Tongue (tissue), 2 donors: ENCODE data around the gene SMIM12. TPM values are rescaled to one million over a fixed set of nuclear protein-coding genes. Genes with fewer than 3 reads are reported as not detected.

Experiments used
- DNase-seq: peaks from one replicate; pipeline ENCODE4 v3.0.0-alpha.2; 2015
- total RNA-seq: library from RNA; depleted of rRNA; stranded (reverse); fragments of >200 nt; gene quantifications from one replicate; pipeline ENCODE4 v1.2.3, GENCODE V29; 2014

SMIM12 gene
- 16.9 TPM for total RNA-seq

GRCh38 chr1:34859446-34860200 is at the start of gene SMIM12:
Gene SMIM12 (minus strand): TSS chr1:34859749. CDS start chr1:34855977, 3,772 bp downstream.
- DNase-seq, result peak; percentile 96

GRCh38 chr1:34908369-34908768 is 48.8 kb upstream of the SMIM12 start:
- no peak for DNase-seq

- DNase-seq, result no peak
Observed at GRCh38 chr1:34907487-34908090, 48.0 kb upstream of the SMIM12 start.

- no peak for DNase-seq
Observed at GRCh38 chr1:34906756-34907155, 47.2 kb upstream of the SMIM12 start.

- no peak for DNase-seq
Observed at GRCh38 chr1:34906222-34906621, 46.7 kb upstream of the SMIM12 start.

- no peak for DNase-seq
Observed at GRCh38 chr1:34905098-34905459, 45.5 kb upstream of the SMIM12 start.

- DNase-seq, result no peak
Observed at GRCh38 chr1:34904236-34905097, 44.9 kb upstream of the SMIM12 start.

GRCh38 chr1:34901919-34902318 is 42.4 kb upstream of the SMIM12 start:
- no peak for DNase-seq

- no peak for DNase-seq
Observed at GRCh38 chr1:34900775-34901502, 41.4 kb upstream of the SMIM12 start.

- no peak for DNase-seq
Observed at GRCh38 chr1:34899906-34900305, 40.4 kb upstream of the SMIM12 start.

- no peak for DNase-seq
Observed at GRCh38 chr1:34899471-34899870, 39.9 kb upstream of the SMIM12 start.

GRCh38 chr1:34898330-34898761 is 38.8 kb upstream of the SMIM12 start:
- DNase-seq, result no peak

GRCh38 chr1:34896612-34897011 is 37.1 kb upstream of the SMIM12 start:
- no peak for DNase-seq

- DNase-seq, result no peak
Observed at GRCh38 chr1:34889705-34890104, 30.2 kb upstream of the SMIM12 start.

GRCh38 chr1:34887593-34887992 is 28.0 kb upstream of the SMIM12 start:
- DNase-seq, result no peak

GRCh38 chr1:34885405-34886247 is 26.1 kb upstream of the SMIM12 start:
- peak; percentile 47 for DNase-seq

GRCh38 chr1:34884961-34885360 is 25.4 kb upstream of the SMIM12 start:
- DNase-seq, result no peak

GRCh38 chr1:34884536-34884935 is 25.0 kb upstream of the SMIM12 start:
- DNase-seq, result no peak

GRCh38 chr1:34879230-34879629 is 19.7 kb upstream of the SMIM12 start:
- no peak for DNase-seq

- DNase-seq, result no peak
Observed at GRCh38 chr1:34876406-34876805, 16.9 kb upstream of the SMIM12 start.

GRCh38 chr1:34874296-34874952 is 14.9 kb upstream of the SMIM12 start:
- DNase-seq, result peak; percentile 82
